ENCODE results near the gene RP9.
"Not testable (repeated sequence)": the region's sequence is repeated elsewhere in the genome, so short reads cannot be mapped to it uniquely, and the experiment has no call there.

Gene RP9

GRCh38 chr7:33100770-33101169 lies 8.4 kb downstream of the RP9 start:
- no peak for DNase-seq

GRCh38 chr7:33099154-33099940 lies 9.9 kb downstream of the RP9 start:
- DNase-seq: no peak

- not testable (repeated sequence) for DNase-seq
Observed at GRCh38 chr7:33094745-33095275, 14.4 kb downstream of the RP9 start.

DNA sequence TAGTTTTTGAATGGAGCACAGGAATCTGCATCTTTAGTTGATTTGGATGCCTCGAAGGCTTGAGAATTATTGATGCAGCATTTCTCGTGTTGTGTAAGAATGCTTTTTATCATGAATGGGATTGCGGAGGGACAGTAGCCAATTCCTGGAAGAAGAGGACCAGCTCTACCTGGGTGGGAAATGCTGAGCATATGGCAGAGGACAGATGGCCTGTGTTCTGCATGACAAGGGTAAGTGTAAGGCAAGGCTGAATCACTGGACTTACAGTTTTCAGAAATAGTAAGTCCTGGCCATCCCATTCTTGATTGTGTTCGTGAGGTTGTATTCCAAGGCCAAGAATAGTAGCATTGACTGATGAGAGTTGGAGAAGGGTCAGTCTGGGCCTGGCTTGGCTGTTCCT lies 15.9 kb downstream of the RP9 start:
- no peak for DNase-seq

DNA sequence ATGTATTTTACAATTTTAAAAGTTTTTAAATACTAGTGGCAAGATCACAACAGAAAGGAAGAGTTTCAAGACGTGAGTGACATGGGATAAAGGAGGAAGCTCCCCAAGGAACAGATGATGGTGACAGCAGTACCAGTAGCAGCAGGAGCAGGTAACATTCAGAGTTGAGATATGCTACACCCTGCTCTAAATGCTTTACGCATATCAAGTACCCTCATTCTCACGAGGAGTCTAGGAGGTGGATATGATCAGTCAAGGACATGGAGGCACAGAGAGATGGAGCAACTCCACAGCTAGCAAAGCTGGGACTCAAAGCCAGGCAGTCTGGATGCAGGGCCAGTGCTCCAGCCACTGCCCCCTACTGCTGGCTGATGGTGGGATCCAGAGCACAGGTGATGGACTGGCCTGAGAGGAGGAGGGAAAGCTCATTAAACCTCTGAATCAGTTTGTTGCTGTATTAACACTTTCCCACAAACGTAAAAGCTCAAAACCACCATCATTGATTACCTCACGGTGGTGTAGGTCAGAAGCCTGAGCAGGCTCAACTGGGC lies 17.5 kb downstream of the RP9 start:
- DNase-seq: no peak

GRCh38 chr7:33091111-33091531 lies 18.1 kb downstream of the RP9 start:
- DNase-seq: no peak

GRCh38 chr7:33089142-33089541 lies 20.1 kb downstream of the RP9 start:
- no peak for DNase-seq

DNA sequence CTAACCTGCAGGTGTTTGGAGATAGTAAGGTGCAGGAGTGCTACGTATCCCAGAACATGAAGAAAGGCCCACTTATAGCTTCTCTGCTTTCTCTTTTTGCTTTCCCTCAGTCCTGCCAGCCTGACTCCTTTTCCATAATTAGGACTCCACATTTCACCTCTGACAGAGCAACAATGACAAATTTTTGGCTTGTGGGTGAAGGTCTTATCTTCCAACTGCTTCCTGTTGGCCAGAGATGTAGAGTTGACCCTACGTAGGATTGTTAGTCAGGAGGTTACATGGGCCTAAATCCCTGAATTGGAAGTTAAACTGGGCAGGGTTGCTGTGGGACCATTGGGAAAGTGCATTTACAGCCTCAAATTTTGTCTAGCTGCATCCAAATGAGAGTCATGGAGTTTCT lies 21.3 kb downstream of the RP9 start:
- no peak for DNase-seq

DNA sequence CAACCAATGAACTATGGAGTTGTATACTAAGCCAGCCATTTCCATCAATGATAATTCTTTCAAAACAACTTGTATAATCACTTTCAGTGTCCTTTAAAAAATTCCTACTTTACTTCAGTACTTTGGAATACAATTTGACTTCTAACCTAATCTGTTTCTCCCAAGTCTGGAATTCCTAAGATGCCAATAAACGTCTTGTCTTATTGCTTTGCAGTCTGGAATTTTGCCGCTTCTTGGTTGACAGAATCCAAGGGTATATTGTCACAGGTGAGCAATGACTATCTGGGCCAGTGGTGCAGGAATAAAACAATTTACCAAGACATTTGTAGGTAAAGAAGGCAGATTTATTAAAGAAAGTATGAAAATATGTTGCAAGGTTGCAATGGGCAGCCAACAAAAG lies 21.8 kb downstream of the RP9 start:
- DNase-seq: no peak

- DNase-seq: no peak
Observed at GRCh38 chr7:33079763-33080690, 29.2 kb downstream of the RP9 start.

DNA sequence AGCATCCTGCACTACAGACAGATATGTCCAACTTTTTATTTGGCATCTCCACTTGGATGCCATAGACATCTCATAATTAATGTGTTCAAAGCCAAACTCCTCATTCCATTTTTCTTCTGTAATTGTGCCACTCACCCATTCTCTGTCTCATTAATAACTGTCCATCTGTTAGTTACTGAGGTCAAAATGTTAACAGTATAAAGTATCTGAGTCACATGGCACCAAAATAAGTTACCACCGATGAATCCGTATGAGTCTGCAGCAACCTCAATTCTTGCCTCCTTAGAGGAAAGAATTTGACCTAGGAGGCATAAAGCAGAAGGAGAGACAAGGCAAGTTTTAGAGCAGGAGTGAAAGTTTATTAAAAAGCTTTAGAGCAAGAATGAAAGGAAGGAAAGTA lies 30.1 kb downstream of the RP9 start:
- DNase-seq: no peak

DNA sequence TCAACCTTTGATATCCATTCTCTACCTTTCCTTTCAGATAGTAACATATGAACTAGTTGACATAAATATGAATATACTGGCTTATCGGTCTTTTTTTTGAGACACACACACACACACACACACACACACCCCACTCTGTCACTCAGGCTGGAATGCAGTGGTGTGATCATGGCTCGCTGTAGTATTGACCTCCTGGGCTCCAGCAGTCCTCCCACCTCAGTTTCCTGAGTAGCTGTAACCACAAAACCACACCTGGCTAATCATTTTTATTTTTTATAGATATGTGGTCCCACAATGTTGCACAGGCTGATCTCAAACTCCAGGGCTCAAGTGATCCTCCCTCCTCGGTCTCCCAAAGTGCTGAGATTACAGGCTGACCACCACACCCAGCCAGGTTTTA lies 32.5 kb downstream of the RP9 start:
- DNase-seq: no peak

DNA sequence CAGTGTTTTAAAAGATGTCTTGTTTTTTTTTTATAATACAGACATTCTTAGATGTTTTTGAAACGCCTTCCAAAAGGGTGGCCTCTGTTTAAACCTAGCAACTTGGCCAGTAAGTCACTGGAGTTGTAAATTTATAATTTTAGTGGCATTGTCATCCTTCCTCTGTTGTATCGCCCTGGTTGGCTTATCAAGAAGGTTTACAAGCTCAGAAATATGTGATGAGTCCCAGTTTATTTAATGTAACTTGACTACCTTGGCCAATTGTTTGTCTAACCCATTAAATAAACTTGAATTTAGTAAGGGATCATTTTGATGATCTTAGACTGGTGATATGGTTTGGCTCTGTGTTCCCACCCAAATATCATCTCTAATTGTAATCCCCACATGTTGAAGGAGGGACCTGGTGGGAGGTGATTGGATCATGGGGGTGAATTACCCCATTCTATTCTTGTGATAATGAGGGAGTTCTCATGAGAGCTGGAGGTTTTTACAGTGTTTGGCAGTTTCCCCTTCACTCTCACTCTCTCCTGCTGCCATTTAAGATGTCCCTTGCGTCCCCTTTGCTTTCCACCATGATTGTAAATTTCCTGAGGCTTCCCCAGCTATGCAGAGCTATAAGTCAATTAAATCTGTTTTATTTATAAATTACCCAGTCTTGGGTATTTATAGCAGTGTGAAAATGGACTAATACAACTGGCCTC lies 33.2 kb downstream of the RP9 start:
- DNase-seq: no peak

GRCh38 chr7:33073243-33073642 lies 36.0 kb downstream of the RP9 start:
- no peak for DNase-seq

DNA sequence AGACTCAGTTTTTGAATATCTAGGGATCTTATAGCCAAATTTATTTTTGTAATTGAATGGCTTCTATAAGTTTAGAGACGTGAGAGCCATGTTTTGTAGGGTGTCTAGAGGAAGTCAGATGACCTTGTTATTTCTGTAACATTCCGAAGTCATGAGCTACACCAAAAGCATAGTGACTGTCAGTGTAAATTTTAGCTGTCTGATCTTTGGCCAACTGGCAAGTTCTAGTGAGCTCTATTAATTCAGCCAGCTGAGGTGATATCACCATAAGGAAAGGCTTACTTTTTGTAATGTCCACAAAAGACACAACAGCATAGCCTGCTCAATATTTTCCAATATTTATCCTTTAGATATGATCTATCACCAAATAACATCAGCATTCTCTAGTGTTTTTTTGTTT lies 36.7 kb downstream of the RP9 start:
- DNase-seq: no peak

DNA sequence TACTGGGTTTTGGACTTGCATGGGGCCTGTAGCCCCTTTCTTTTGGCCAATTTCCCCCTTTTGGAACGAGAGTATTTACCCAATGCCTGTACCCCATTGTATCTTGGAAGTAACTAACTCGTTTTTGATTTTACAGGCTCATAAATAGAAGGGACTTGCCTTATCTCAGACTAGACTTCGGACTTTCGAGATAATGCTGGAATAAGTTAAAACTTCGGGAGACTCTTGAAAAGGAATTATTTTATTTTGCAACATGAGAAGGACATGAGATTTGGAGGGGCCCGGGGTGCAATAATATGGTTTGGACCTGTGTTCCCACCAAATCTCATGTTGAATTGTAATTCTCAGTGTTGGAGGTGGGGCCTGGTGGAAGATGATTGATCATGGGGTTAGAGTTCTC lies 38.4 kb downstream of the RP9 start:
- DNase-seq: no peak

GRCh38 chr7:33070277-33070676 lies 38.9 kb downstream of the RP9 start:
- DNase-seq: no peak

- no peak for DNase-seq
Observed at GRCh38 chr7:33067921-33068320, 41.3 kb downstream of the RP9 start.

DNA sequence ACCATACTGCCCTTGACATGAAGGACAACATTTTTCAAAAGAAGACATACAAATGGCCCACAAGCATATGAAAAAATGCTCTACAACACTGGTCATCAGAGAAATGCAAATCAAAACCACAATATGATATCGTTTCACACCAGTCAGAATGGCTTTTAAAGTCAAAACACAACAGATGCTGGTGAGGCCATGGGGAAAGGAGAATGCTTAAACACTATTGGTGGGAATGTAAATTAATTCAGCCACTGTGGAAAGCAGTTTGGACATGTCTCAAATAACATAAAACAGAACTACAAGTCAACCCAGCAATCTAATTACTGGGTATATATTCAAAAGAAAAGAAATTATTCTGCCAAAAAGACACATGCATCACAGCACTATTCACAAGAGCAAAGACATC lies 42.4 kb downstream of the RP9 start:
- DNase-seq: no peak

GRCh38 chr7:33065981-33066380 lies 43.2 kb downstream of the RP9 start:
- DNase-seq: no peak

DNA sequence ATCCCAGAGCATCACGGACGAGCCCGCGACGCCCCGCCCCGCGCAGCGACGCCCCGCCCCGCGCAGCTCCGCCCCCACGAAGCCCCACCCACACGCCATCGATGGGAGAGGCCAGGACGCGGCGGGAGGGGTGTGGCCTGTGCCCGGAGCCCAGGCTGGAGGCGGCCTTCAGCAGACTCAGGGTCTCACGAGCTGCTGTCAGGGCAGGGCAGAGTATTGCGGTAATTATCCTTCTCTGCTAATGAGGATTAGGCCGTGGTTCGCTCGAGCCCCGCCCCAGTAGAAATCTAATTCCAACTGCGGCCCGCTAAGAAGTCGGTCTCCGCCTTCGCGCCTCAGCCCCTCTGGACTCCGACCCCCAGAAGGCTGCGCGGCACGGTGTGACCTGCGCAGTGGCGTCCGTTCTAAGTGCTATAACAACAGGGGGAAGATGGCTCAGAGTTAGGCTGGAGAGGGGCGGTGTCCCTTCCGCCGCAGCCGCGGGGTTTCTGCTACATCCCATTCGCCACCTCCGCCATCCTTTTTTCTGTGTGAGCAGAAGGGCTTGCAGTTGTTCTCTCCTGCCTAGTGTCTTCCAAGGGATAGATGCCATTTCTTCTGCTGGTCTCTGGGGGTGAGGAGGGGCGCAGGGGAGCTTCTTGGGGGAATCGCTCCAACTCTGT lies 46.3 kb downstream of the RP9 start:
- DNase-seq: peak; percentile 91

All from T-helper 9 cell (primary cell).